GM12873 (cell line): ENCODE data around the gene SFXN5.

Source experiments
- CTCF ChIP-seq: IDR thresholded peaks from 2 replicates; pipeline ENCODE4 v1.5.1; 2012; ENCODE audit warnings: low read depth, mild to moderate bottlenecking, moderate library complexity, low read length, control low read depth; ENCODE audit not compliant: insufficient read depth; ENCODE audit errors: missing control alignments

The SFXN5 gene

GRCh38 chr2:72938455-72938854 is 133.1 kb downstream of the SFXN5 start:
- no peak for TF ChIP-seq CTCF

GRCh38 chr2:72937356-72937669 is 134.2 kb downstream of the SFXN5 start:
- TF ChIP-seq CTCF, result no peak

- no peak for TF ChIP-seq CTCF
These were observed 134.7 kb downstream of the SFXN5 start for GRCh38 chr2:72936660-72937355.

- no peak for TF ChIP-seq CTCF
These were observed 135.9 kb downstream of the SFXN5 start for GRCh38 chr2:72935611-72935957.

- peak; percentile 50 for TF ChIP-seq CTCF
These were observed 136.6 kb downstream of the SFXN5 start for GRCh38 chr2:72934683-72935610.

GRCh38 chr2:72933646-72934151 is 137.8 kb downstream of the SFXN5 start:
- TF ChIP-seq CTCF, result no peak

- TF ChIP-seq CTCF, result no peak
These were observed 138.3 kb downstream of the SFXN5 start for GRCh38 chr2:72933207-72933606.
